ENCODE data around the gene WBP2. TPM values are rescaled to one million over a fixed set of nuclear protein-coding genes. Genes with fewer than 3 reads are reported as not detected.

WBP2 gene
- polyA plus RNA-seq (2012; ENCODE audit: low read depth, missing spikeins), result 60.5 TPM

DNA sequence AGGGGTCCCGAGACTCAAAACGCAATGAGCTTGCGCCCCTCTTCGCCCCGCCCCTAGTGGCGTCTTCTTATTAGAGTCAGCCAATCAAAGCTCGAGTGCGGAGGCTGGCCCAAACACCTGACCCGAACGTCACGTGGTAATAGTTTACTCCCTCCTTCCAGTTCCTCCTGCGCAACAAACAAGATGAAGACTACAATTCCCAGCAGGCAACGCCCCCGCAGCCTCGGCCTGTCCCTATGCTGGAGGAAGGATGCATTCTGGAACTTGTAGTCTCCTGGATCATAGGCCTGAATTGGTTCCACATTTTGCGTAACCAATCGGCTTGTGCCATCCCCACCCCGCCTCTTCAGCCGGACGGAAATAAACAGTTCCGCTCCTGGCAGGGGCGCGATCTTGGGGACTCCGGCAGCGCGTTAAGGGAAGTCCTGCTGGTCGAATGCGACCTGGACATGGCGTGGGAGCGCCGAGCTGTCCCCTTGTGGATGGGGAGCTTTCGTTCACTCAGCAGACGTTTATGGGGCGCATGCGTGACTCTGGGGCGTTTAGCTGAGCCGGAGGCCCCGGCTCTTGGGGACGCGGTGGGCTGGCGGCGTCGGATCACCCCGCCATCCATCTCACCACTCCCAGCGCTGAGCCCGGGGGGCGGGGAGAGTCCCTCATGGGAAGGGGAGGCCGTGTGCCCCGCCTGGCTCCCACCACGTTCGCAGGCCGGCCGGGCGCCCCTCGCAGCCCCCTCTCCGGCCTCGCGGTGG is at the start of gene WBP2:
TSS of gene WBP2 (minus strand) at position 26 of the 752 bp plus-strand sequence. CDS start 38 bp downstream, outside the sequence.
- TF ChIP-seq TAF1 (IDR thresholded peaks at IDR 0.05; ENCODE audit: low read depth, low read length) (peak; percentile 62; the same call in 1 of the 2 replicates), POU2F2 (IDR thresholded peaks at IDR 0.05; ENCODE audit: low read depth, low read length) (peak; percentile 84; the same call in 1 of the 2 replicates), POLR2AphosphoS5 (IDR thresholded peaks at IDR 0.05; ENCODE audit: low read depth, low read length) (peak; percentile 93), PAX5 (IDR thresholded peaks at IDR 0.05; ENCODE audit: insufficient read depth, low read length, severe bottlenecking) (no peak), POLR2A (IDR thresholded peaks at IDR 0.05; ENCODE audit: low read depth, low read length) (peak; percentile 92), SPI1 (IDR thresholded peaks at IDR 0.05; ENCODE audit: low read depth, low read length) (peak; percentile 67)
- FAIRE-seq, result peak; percentile 95
- peak; percentile 95 for DNase-seq (ENCODE audit: insufficient read length, low spot score)

DNA sequence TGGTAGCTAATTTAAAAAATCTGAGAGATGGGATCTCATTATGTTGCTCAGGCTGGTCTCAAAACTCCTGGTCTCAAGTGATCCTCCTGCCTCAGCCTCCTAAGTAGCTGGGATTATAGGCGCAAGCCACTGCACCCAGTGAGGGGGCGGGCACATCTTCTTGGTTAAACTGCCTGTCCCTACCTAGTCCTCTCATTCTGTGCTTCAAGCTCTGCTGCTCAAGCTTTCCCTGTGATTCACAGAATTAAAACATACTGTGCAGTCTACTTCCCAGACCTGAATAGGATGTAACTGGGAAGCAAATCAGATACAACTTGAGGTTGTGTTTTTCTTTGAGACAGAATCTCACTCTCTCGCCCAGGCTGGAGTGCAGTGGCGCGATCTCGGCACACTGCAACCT is 47.3 kb upstream of the WBP2 start:
- TF ChIP-seq TAF1 (IDR thresholded peaks at IDR 0.05; ENCODE audit: low read depth, low read length) (no peak), POLR2A (IDR thresholded peaks at IDR 0.05; ENCODE audit: low read depth, low read length) (no peak), PAX5 (IDR thresholded peaks at IDR 0.05; ENCODE audit: insufficient read depth, low read length, severe bottlenecking) (no peak), SPI1 (IDR thresholded peaks at IDR 0.05; ENCODE audit: low read depth, low read length) (no peak), POLR2AphosphoS5 (IDR thresholded peaks at IDR 0.05; ENCODE audit: low read depth, low read length) (peak; percentile 12; the same call in 1 of the 2 replicates), POU2F2 (IDR thresholded peaks at IDR 0.05; ENCODE audit: low read depth, low read length) (no peak)
- FAIRE-seq, result no peak

DNA sequence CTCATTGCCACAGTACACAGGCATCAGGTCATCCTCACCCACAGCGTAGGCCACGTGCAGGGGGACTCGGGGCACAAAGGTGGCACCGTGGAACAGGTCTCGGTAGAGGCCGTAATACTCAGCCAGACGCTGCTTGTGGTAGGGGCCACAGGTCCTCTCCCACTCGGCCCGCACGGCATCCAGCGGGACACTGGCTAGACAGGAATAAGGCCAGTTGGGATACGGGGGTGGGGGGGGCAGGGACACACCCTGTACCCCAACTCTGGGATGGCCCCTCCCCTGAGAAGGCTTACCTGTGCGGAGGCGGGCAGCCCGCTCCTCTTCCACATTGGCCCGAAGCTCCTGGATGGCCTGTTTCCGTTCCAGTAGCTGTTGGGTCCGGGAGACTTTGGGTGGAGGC is 46.6 kb upstream of the WBP2 start:
- DNase-seq (ENCODE audit: insufficient read length, low spot score) (no peak), FAIRE-seq (no peak)
- TF ChIP-seq POLR2A (IDR thresholded peaks at IDR 0.05; ENCODE audit: low read depth, low read length), result no peak
- TF ChIP-seq POLR2AphosphoS5 (IDR thresholded peaks at IDR 0.05; ENCODE audit: low read depth, low read length), result no peak
- no peak for TF ChIP-seq PAX5 (IDR thresholded peaks at IDR 0.05; ENCODE audit: insufficient read depth, low read length, severe bottlenecking)
- TF ChIP-seq TAF1 (IDR thresholded peaks at IDR 0.05; ENCODE audit: low read depth, low read length), result no peak
- no peak for TF ChIP-seq SPI1 (IDR thresholded peaks at IDR 0.05; ENCODE audit: low read depth, low read length)
- TF ChIP-seq POU2F2 (IDR thresholded peaks at IDR 0.05; ENCODE audit: low read depth, low read length), result no peak

More for the DNA sequence above, 47.3 kb upstream of the WBP2 start:
- DNase-seq (ENCODE audit: insufficient read length, low spot score), result no peak

DNA sequence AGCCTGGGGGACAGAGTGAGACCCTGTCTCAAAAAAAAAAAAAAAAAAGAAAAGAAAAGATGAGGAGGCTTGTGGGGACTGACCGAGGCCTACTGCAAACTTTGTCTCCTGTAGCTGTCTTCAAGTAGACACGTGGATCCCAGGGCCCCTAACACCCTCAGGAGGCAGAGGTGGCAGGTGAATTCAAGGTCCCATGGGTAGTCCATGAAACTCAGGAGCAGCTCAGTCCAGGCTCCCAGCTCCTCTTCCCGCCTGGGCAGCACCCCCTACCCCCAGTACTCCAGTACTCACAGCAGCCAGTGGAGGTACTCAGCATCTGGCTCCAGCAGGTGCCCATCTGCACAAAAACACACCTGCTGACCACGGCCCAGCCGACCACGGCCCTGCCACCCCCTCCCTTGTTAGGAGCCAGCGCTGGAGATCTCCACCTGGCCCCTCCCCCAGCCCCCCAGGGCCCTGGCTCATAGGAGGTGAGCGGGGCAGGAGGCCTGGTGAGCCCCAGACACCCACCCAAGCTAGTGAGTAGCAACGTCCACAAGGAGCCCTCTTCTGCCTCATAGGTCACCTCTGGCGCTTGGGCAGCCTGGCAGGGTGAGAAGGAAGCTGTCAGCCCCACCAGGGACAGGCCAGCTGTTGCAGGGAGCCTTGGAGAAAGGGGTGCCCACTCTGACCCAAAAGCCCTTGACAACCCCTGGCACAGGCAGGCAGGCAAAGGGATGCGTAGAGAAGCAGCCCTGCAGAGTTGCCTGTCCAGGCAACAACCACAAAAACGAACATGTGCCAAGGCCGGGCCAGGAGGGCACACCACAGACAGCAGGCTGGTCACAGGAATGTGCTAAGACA is 45.8 kb upstream of the WBP2 start:
- no peak for FAIRE-seq
- DNase-seq (ENCODE audit: insufficient read length, low spot score), result no peak
- TF ChIP-seq TAF1 (IDR thresholded peaks at IDR 0.05; ENCODE audit: low read depth, low read length) (no peak), PAX5 (IDR thresholded peaks at IDR 0.05; ENCODE audit: insufficient read depth, low read length, severe bottlenecking) (no peak), SPI1 (IDR thresholded peaks at IDR 0.05; ENCODE audit: low read depth, low read length) (no peak), POLR2A (IDR thresholded peaks at IDR 0.05; ENCODE audit: low read depth, low read length) (no peak), POU2F2 (IDR thresholded peaks at IDR 0.05; ENCODE audit: low read depth, low read length) (no peak), POLR2AphosphoS5 (IDR thresholded peaks at IDR 0.05; ENCODE audit: low read depth, low read length) (no peak)

DNA sequence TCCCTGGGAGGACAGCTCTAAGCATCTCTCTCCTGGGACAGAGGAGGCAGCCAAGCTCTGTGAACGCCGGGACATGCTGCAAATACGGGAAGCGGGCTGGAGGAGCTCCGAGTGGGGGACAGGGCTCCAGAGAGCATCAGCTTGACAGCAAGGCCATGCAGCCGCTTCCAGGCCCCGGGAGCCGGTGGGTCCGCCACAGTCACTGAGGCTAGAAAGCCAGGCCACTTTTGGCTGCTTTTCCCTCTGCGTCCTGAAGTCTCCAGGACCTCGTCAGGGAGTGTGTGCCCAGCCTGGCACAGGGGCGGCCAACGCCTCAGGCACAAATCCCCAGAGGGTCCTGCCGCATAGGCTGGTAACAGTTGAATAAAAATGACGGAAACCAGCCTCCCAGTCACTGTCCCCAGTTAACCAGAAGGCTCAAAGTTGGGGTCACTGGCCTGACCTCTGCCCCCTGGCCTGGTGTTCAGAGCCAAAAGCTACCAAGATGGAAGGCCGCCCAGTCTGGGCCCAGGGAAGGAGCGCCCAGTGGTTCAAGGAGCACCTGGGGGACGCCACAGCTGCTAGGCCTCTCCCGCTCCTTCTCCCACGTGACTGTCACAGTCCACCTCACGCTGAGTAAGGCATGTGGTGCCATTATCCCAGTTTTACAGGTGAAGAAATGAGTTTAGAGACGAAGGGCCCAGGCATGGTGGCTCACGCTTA is 44.8 kb upstream of the WBP2 start:
- FAIRE-seq (no peak), DNase-seq (ENCODE audit: insufficient read length, low spot score) (no peak)
- TF ChIP-seq POLR2AphosphoS5 (IDR thresholded peaks at IDR 0.05; ENCODE audit: low read depth, low read length) (no peak), PAX5 (IDR thresholded peaks at IDR 0.05; ENCODE audit: insufficient read depth, low read length, severe bottlenecking) (no peak), POLR2A (IDR thresholded peaks at IDR 0.05; ENCODE audit: low read depth, low read length) (no peak), SPI1 (IDR thresholded peaks at IDR 0.05; ENCODE audit: low read depth, low read length) (no peak), TAF1 (IDR thresholded peaks at IDR 0.05; ENCODE audit: low read depth, low read length) (no peak), POU2F2 (IDR thresholded peaks at IDR 0.05; ENCODE audit: low read depth, low read length) (no peak)

DNA sequence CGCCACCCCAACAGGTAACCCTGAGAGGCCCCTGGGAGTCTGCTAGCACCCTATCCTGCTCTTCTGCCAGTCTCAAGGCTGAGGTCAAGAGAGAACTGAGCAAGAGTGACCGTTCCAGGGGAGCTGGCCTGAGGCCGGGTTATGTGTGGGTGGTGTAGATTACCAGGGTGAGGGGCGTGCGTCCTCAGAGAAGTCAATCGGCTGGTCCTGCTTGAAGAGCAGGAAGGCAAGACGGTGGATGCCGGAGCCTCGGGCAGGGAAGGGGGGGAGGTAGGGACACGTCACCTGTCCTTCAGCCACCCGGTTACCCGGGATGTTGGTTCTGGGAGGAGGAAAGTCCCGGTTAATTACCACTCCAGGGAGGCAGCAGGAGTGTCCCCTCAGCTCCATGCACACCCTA is 44.2 kb upstream of the WBP2 start:
- FAIRE-seq, result no peak
- TF ChIP-seq PAX5 (IDR thresholded peaks at IDR 0.05; ENCODE audit: insufficient read depth, low read length, severe bottlenecking) (no peak), POU2F2 (IDR thresholded peaks at IDR 0.05; ENCODE audit: low read depth, low read length) (no peak), SPI1 (IDR thresholded peaks at IDR 0.05; ENCODE audit: low read depth, low read length) (no peak)
- no peak for DNase-seq (ENCODE audit: insufficient read length, low spot score)

DNA sequence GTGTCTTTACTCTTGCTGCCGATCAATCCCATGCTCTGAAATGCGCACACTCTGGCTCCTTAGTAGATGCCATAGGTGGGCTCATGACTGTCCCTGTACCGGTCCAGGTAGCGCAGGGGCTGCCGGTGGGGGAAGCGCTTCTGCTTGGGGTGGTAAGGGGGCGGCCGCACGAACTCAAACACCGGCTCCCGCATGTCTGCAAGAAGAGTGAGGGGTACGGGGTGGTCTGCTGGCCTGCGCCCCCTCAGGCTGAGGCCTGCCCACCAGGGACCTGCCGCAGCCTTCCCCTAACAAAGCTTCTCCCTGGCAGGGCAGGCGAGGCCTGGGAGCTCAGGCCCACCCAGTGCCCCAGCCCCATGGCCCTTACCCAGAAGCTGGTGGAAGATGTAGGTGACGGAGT is 43.7 kb upstream of the WBP2 start:
- FAIRE-seq, result no peak
- TF ChIP-seq TAF1 (IDR thresholded peaks at IDR 0.05; ENCODE audit: low read depth, low read length), result no peak
- TF ChIP-seq PAX5 (IDR thresholded peaks at IDR 0.05; ENCODE audit: insufficient read depth, low read length, severe bottlenecking), result no peak
- no peak for TF ChIP-seq POLR2A (IDR thresholded peaks at IDR 0.05; ENCODE audit: low read depth, low read length)
- TF ChIP-seq POU2F2 (IDR thresholded peaks at IDR 0.05; ENCODE audit: low read depth, low read length), result no peak
- TF ChIP-seq SPI1 (IDR thresholded peaks at IDR 0.05; ENCODE audit: low read depth, low read length), result no peak
- no peak for DNase-seq (ENCODE audit: insufficient read length, low spot score)

DNA sequence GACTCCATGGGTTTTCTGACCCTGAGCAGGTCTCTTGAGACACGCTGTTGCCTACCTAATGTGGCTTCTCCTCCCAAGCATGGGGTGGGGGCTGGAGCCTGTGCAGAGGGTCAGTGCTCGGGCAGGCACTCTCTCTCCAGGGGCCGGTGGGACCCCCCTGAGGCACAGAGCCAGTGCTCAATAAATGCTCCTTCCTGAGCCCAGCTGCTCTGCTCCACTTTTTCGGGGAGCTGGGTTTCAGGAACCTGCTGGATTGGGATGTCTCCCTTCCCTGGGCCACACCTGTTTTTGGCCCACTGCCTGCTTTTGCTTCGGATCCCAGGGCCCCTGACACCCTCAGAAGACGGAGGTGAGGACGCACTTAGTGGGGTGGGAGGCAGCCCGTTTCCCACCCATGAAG is 42.9 kb upstream of the WBP2 start:
- no peak for DNase-seq (ENCODE audit: insufficient read length, low spot score)
- no peak for FAIRE-seq
- no peak for TF ChIP-seq PAX5 (IDR thresholded peaks at IDR 0.05; ENCODE audit: insufficient read depth, low read length, severe bottlenecking)

All from GM12891 (cell line).